ENCODE measurements around the gene NMT1. TPM values are rescaled to one million over a fixed set of nuclear protein-coding genes. Genes with fewer than 3 reads are reported as not detected.

The NMT1 gene
- total RNA-seq, 1 donor from 2014 or later = 98.8 TPM

GRCh38 chr17:45112559-45113423 lies 51.7 kb downstream of the NMT1 start:
- H3K36me3 Mint-ChIP-seq = no peaks in the 10 kb centered on the region
- H3K27ac Mint-ChIP-seq = no peak overlapping the region
- H3K9me3 Mint-ChIP-seq = no peaks in the 10 kb centered on the region
- H3K4me3 Mint-ChIP-seq = no peak overlapping the region
- no peak for DNase-seq (ENCODE audit: extremely low spot score, unreplicated experiment)
- peaks cover 13% of the 10 kb centered on the region for H3K4me1 Mint-ChIP-seq (ENCODE audit: unreplicated experiment)
- no peaks in the 10 kb centered on the region for H3K27me3 Mint-ChIP-seq
- no peak for TF ChIP-seq CTCF (conservative IDR thresholded peaks at IDR 0.05)

- no peak overlapping the region for H3K4me3 Mint-ChIP-seq
- no peaks in the 10 kb centered on the region for H3K36me3 Mint-ChIP-seq
- H3K27me3 Mint-ChIP-seq = no peaks in the 10 kb centered on the region
- peaks cover 9% of the 10 kb centered on the region for H3K4me1 Mint-ChIP-seq (ENCODE audit: unreplicated experiment)
- no peak overlapping the region for H3K27ac Mint-ChIP-seq
- TF ChIP-seq CTCF (conservative IDR thresholded peaks at IDR 0.05) = no peak
- H3K9me3 Mint-ChIP-seq = no peaks in the 10 kb centered on the region
- no peak for DNase-seq (ENCODE audit: extremely low spot score, unreplicated experiment)
Measured at GRCh38 chr17:45113424-45113754, 52.3 kb downstream of the NMT1 start.

GRCh38 chr17:45114117-45114932 lies 53.2 kb downstream of the NMT1 start:
- Mint-ChIP-seq H3K27ac (no peak overlapping the region), H3K27me3 (no peaks in the 10 kb centered on the region), H3K9me3 (no peaks in the 10 kb centered on the region), H3K4me1 (ENCODE audit: unreplicated experiment) (peaks cover 8% of the 10 kb centered on the region), H3K36me3 (no peaks in the 10 kb centered on the region), H3K4me3 (no peak overlapping the region)
- no peak for DNase-seq (ENCODE audit: extremely low spot score, unreplicated experiment)
- no peak for TF ChIP-seq CTCF (conservative IDR thresholded peaks at IDR 0.05)

- no peak for DNase-seq (ENCODE audit: extremely low spot score, unreplicated experiment)
- Mint-ChIP-seq H3K4me3 (no peak overlapping the region), H3K27me3 (no peaks in the 10 kb centered on the region), H3K27ac (no peak overlapping the region), H3K36me3 (no peaks in the 10 kb centered on the region), H3K9me3 (no peaks in the 10 kb centered on the region), H3K4me1 (ENCODE audit: unreplicated experiment) (peaks cover 8% of the 10 kb centered on the region)
- TF ChIP-seq CTCF (conservative IDR thresholded peaks at IDR 0.05) = no peak
Measured at GRCh38 chr17:45115015-45115625, 54.0 kb downstream of the NMT1 start.

- TF ChIP-seq CTCF (conservative IDR thresholded peaks at IDR 0.05) = no peak
- Mint-ChIP-seq H3K36me3 (no peaks in the 10 kb centered on the region), H3K27me3 (no peaks in the 10 kb centered on the region), H3K4me1 (ENCODE audit: unreplicated experiment) (peaks cover 8% of the 10 kb centered on the region), H3K27ac (no peak overlapping the region), H3K4me3 (no peak overlapping the region), H3K9me3 (no peaks in the 10 kb centered on the region)
- no peak for DNase-seq (ENCODE audit: extremely low spot score, unreplicated experiment)
Measured at GRCh38 chr17:45115871-45116270, 54.8 kb downstream of the NMT1 start.

Measured in type B pancreatic cell (in vitro differentiated cells).